NCI-H2196 (cell line): ENCODE data around the gene HCN1.
"Not testable (repeated sequence)": the region's sequence is repeated elsewhere in the genome, so short reads cannot be mapped to it uniquely, and the experiment has no call there.

Source experiments
- DNase-seq: peaks from one replicate; lab custom pipeline; 2025; ENCODE audit not compliant: unreplicated experiment; lab: John Stamatoyannopoulos, UW

Gene HCN1

DNA sequence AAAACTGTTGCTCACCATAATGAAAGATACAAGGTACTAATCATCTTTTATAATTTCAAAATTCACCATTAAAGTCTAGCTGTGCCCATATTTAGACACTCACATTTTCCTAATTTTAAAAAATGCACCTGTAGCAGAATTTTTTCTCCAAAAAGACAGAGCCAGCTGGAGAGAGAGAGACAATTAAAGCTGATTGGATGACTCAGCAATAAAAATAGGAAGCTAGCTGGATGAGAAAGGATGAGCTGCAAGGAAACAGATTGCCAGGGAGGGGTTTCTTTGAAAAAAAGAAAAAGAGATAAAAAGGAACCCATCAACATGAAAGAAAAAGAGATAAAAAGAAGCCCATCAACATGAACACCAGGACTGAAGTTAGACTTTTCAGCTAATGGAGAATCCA is 73.8 kb downstream of the HCN1 start:
- no peak for DNase-seq

GRCh38 chr5:45617859-45618416 is 78.2 kb downstream of the HCN1 start:
- no peak for DNase-seq

DNA sequence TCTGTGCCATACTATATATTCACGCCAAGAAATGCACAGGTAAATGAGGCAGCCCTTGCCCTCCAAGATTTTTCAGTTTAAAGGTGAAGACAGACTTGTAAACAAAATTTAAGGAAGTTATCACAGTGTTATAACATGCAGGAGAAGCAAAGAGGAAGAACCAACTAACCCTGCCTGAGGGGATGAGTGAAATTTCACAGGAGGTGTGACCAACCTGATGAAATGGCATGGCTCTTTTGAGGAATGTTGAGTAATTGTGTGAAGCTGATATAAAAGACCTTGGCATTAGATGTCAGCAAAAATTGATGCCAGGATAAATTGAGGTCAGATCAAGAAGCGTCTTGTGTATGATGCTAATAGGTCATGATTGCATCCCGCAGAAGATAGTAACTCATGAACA is 86.5 kb downstream of the HCN1 start:
- no peak for DNase-seq

DNA sequence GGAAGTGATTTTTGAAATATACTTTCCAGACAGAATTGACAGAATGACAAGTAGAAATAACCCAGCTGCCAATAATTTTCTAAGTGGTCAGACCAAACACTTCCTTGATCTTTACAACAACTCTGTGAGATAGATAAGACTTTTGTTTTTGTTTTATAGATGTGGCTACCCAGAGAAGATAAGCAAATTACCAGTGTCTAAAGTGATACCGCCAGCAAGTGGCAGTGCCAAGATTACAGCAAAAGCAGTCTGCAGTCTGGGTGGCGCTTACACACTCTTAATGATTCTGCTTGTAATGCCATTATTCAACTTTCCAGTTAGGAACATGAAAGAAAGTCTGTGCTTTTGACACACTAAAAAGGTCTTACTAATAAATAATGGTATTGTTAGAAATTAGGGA is 92.1 kb downstream of the HCN1 start:
- no peak for DNase-seq

DNA sequence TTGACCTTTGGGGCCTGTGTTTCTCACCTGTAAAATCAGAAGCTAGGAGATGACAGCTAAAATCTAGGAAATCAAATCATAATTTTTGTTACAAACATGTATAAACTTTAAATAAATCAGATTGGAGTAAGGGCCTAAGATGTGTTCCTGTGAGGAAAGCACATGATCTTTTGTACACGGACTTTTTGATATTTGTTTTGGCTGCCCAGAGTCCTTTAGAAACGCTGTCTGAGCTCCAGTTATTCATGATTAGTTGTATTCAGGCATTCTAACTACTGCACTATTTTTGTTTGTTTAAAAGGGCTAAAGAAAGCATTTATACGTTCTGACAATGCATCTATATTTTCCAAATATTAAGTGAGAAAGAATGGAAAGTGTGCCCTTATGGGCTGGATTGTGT is 94.8 kb downstream of the HCN1 start:
- DNase-seq, result no peak

GRCh38 chr5:45596320-45596719 is 99.9 kb downstream of the HCN1 start:
- DNase-seq, result no peak

DNA sequence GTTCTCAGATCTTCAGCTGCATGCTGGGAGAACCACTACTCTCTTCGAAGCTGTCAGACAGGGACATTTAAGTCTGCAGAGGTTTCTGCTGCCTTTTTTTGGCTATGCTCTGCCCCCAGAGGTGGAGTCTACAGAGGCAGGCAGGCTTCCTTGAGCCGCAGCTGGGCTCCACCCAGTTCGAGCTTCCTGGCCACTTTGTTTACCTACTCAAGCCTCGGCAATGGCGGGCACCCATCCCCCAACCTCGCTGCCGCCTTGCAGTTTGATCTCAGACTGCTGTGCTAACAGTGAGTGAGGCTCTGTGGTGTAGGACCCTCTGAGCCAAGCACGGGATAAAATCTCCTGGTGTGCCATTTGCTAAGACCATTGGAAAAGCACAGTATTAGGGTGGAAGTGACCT is 110.2 kb downstream of the HCN1 start:
- DNase-seq, result not testable (repeated sequence)

DNA sequence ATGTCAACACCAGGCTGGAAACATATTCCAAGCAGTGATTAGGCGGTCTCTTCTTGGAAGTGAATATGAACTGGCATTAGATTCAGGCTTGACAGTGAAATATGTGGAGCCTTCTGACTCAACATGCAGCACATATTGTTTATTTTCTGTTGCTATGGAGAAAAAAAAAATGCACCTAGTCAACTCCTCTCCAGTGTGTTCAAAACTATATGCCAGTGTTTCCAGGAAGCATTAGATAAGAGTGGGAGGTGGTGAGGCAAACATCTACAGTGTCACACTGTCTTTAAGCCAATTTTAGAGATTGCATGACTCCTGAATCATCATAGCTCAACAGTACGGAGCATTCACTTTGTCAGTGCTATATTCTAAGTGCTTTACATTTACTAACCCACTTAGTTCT is 117.9 kb downstream of the HCN1 start:
- no peak for DNase-seq

- no peak for DNase-seq
Measured at GRCh38 chr5:45568813-45569212, 127.4 kb downstream of the HCN1 start.

- DNase-seq, result no peak
Measured at GRCh38 chr5:45542421-45542820, 153.8 kb downstream of the HCN1 start.

DNA sequence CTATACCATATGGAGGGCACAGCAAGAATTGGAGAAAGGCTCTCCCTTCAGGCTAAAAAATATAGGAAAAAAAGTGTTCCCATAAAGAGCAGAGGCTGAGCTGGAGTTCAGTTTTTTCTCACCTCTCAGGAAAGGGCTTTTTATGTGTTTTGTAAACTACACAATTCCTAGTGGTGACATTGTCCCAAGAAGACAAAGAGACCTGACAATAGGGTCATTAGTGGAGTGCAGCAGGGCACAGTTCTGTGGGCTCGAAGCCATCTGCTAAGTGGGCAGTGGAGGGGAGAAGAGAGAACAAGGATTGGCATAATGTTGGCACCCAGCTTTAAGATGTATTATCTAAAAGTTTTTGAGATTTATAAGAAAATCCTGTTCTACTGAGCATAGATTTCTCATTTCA is 162.5 kb downstream of the HCN1 start:
- DNase-seq, result no peak

GRCh38 chr5:45532826-45533624 is 163.2 kb downstream of the HCN1 start:
- DNase-seq, result no peak

DNA sequence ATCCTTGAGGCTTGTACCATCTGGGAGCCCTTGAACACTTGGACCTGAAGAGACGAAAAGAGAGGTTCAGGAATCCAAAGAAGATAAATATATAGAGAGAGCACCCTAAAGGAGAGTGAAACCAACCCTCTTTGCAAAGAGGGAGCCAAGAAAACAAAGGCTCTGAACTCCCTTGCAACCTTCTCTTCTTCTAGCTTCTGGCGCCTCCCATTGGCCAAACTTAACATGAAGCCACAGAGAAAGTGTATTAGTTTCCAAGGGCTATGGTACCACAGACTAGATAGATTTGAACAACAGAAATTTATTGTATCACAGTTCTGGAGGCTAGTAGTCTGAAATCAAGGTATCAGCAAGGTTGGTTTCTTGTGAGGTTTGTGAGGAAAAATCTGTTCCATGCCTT is 175.1 kb downstream of the HCN1 start:
- peak; percentile 9 for DNase-seq

DNA sequence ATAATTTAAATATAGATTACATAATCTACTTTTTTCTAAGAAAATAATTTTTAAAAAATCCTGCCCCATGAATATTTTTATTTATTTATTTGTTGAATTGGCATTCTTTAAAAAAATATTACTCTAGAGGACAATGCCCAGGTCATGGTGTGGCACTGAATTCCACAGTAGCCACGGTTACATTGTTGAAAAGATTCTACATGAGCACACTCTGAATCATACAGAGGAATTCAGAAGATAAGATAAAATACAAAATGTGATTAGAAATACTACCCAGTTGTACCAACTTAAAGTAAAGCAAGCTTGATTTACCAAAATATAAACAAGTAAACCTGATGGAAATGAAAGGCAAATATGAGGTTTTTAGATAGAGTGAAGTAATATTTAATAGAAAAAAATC is 183.7 kb downstream of the HCN1 start:
- no peak for DNase-seq

- DNase-seq, result no peak
Measured at GRCh38 chr5:45509371-45509770, 186.8 kb downstream of the HCN1 start.

DNA sequence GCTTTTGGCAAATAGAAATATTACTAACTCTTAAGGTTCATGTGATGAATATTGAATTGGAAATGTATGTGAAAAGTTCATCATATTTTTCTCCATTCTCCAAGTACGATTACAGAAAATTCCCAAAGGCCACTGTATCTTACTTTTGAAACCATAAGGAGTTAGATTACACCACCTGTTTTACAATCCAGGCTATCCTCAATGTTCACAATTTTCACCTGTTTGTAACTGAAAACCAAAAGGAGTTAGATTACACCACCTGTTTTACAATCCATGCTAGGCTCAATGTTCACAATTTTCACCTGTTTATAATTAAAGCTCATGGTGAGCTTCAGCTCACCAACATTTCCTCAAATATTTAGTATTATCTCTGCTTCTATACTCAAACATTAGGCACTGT is 188.0 kb downstream of the HCN1 start:
- no peak for DNase-seq

DNA sequence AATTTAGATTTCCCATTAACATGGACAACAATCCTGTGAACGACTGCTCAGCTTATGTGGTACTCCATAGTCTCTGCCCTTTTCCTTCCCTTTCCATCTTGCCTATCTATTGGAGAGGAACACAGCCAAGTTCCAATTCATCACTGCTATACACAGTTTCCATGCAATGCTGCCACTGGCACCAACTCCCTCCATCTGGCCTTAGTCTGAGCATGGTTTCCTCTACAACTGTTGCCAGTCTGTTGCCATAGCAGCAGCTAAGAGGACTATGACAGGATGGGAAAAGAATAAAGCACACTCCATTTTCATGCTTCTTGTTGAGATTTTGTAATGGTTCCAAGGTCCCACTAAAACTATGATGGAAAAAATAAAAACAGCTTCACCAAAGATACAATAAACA is 189.0 kb downstream of the HCN1 start:
- peak; percentile 60 for DNase-seq

- DNase-seq, result not testable (repeated sequence)
Measured at GRCh38 chr5:45499006-45499405, 197.2 kb downstream of the HCN1 start.

DNA sequence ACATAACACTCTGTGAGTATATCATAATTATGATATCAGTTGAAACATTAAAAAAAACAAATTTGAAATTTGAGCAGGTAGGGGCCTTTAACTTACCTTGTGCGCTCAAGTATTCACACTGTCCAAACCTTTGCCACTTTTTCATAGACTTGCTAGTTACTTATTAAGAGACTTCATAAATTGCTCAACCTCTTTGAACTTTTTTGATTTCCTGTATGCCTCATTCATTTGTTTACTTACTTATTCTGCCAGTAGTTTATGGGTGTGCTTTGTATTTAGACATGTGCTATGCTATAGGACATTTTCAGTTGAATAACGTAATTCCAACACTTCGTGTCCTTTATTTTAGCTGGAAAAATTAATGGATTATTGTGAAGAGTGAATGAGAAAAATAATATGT is 204.8 kb downstream of the HCN1 start:
- DNase-seq, result no peak

- no peak for DNase-seq
Measured at GRCh38 chr5:45484781-45485180, 211.4 kb downstream of the HCN1 start.

- peak; percentile 36 for DNase-seq
Measured at GRCh38 chr5:45454114-45454513, 242.1 kb downstream of the HCN1 start.

- DNase-seq, result not testable (repeated sequence)
Measured at GRCh38 chr5:45444856-45445255, 251.3 kb downstream of the HCN1 start.

GRCh38 chr5:45440466-45440865 is 255.7 kb downstream of the HCN1 start:
- DNase-seq, result no peak
